Liver (tissue), 9 donors: ENCODE measurements around the gene PIP4K2C. TPM values are rescaled to one million over a fixed set of nuclear protein-coding genes. Genes with fewer than 3 reads are reported as not detected.

Experiments used
- DNase-seq: peaks from one replicate; pipeline ENCODE4 v3.0.0-alpha.2; 2017; ENCODE audit warnings: low spot score
- H3K27ac ChIP-seq, 2 donors: one replicate each; pipeline ENCODE4 v1.7.0; 2013; ENCODE audit warnings: inconsistent platforms in 2 of 2, low read length in 2 of 2, control low read depth in 1 of 2, low read depth in 1 of 2, mild to moderate bottlenecking in 1 of 2
- H3K27me3 ChIP-seq, 4 donors: one replicate each; pipeline versions ENCODE4 v1.6.1 to v1.7.0; 2013; ENCODE audit warnings: low read length in 3 of 4, inconsistent platforms in 1 of 4, mild to moderate bottlenecking in 1 of 4, moderate library complexity in 1 of 4; ENCODE audit not compliant: control insufficient read depth in 4 of 4, insufficient read depth in 4 of 4
- H3K36me3 ChIP-seq, 4 donors: one replicate each; pipeline versions ENCODE4 v1.6.1 to v1.7.0; 2013; ENCODE audit warnings: low read length in 3 of 4, mild to moderate bottlenecking in 3 of 4, low read depth in 1 of 4, moderate library complexity in 1 of 4; ENCODE audit not compliant: control insufficient read depth in 4 of 4, insufficient read depth in 3 of 4
- H3K4me1 ChIP-seq, 4 donors: one replicate each; pipeline versions ENCODE4 v1.6.1 to v1.7.0; 2013; ENCODE audit warnings: low read length in 3 of 4, mild to moderate bottlenecking in 3 of 4, moderate library complexity in 1 of 4; ENCODE audit not compliant: control insufficient read depth in 4 of 4, insufficient read depth in 4 of 4
- H3K4me3 ChIP-seq, 3 donors: one replicate each; pipeline versions ENCODE4 v1.6.1 to v1.7.0; 2013; ENCODE audit warnings: low read length in 3 of 3, control low read depth in 1 of 3, low read depth in 1 of 3, mild to moderate bottlenecking in 1 of 3
- H3K9ac ChIP-seq, 2 donors: one replicate each; pipeline ENCODE4 v1.7.0; 2013; ENCODE audit warnings: low read length in 2 of 2, mild to moderate bottlenecking in 2 of 2, moderate library complexity in 2 of 2, control low read depth in 1 of 2, low read depth in 1 of 2
- H3K9me3 ChIP-seq, 4 donors: one replicate each; pipeline versions ENCODE4 v1.6.1 to v1.7.0; 2013; ENCODE audit warnings: low read length in 3 of 4; ENCODE audit not compliant: control insufficient read depth in 4 of 4
- ATF3 ChIP-seq: IDR thresholded peaks from 2 replicates; pipeline ENCODE4 v1.6.1; 2016; ENCODE audit warnings: antibody characterized with exemption
- CTCF ChIP-seq: fragments of 150-350 bp; IDR thresholded peaks from 2 replicates; pipeline ENCODE4 v1.5.1; 2017; ENCODE audit warnings: improper control_type of control experiment, low read depth, low read length; ENCODE audit not compliant: missing input control
- EGR1 ChIP-seq, 2 donors: IDR thresholded peaks; 2 replicates each; pipeline ENCODE4 v1.6.1; 2016 to 2018; ENCODE audit warnings: antibody characterized with exemption in 2 of 2, low read depth in 2 of 2
- FOXA1 ChIP-seq: IDR thresholded peaks from 2 replicates; pipeline ENCODE4 v1.6.1; 2016; ENCODE audit warnings: antibody characterized with exemption
- FOXA2 ChIP-seq: IDR thresholded peaks from 2 replicates; pipeline ENCODE4 v1.6.1; 2016; ENCODE audit warnings: antibody characterized with exemption
- GABPA ChIP-seq, 2 donors: IDR thresholded peaks in 1 of 2; conservative IDR thresholded peaks in 1 of 2; 2 replicates each; pipeline ENCODE4 v1.6.1; 2016; ENCODE audit warnings: antibody characterized with exemption in 2 of 2, mild to moderate bottlenecking in 1 of 2, moderate library complexity in 1 of 2
- HNF4A ChIP-seq, 2 donors: conservative IDR thresholded peaks; 2 replicates each; pipeline ENCODE4 v1.6.1; 2016; ENCODE audit warnings: antibody characterized with exemption in 2 of 2, mild to moderate bottlenecking in 2 of 2
- HNF4G ChIP-seq: IDR thresholded peaks from 2 replicates; pipeline ENCODE4 v1.6.1; 2016; ENCODE audit warnings: antibody characterized with exemption
- JUND ChIP-seq, 2 donors: IDR thresholded peaks; 2 replicates each; pipeline ENCODE4 v1.6.1; 2016; ENCODE audit warnings: antibody characterized with exemption in 2 of 2
- MAX ChIP-seq: IDR thresholded peaks from 2 replicates; pipeline ENCODE4 v1.6.1; 2016; ENCODE audit warnings: antibody characterized with exemption
- RAD21 ChIP-seq, 2 donors: IDR thresholded peaks; 2 replicates each; pipeline ENCODE4 v1.6.1; 2016; ENCODE audit warnings: antibody characterized with exemption in 2 of 2, mild to moderate bottlenecking in 2 of 2
- RXRA ChIP-seq, 2 donors: IDR thresholded peaks; 2 replicates each; pipeline ENCODE4 v1.6.1; 2017 to 2018; ENCODE audit warnings: antibody characterized with exemption in 2 of 2, mild to moderate bottlenecking in 1 of 2
- SP1 ChIP-seq: IDR thresholded peaks from 2 replicates; pipeline ENCODE4 v1.6.1; 2018; ENCODE audit warnings: antibody characterized with exemption, mild to moderate bottlenecking
- TAF1 ChIP-seq: conservative IDR thresholded peaks from 2 replicates; pipeline ENCODE4 v1.6.1; 2016; ENCODE audit warnings: antibody characterized with exemption, mild to moderate bottlenecking
- YY1 ChIP-seq: IDR thresholded peaks from 2 replicates; pipeline ENCODE4 v1.6.1; 2016; ENCODE audit warnings: antibody characterized with exemption, mild to moderate bottlenecking
- ZBTB33 ChIP-seq: IDR thresholded peaks from 2 replicates; pipeline ENCODE4 v1.6.1; 2016; ENCODE audit warnings: antibody characterized with exemption
- WGBS: extraction: QIAGEN DNeasy Blood & Tissue Kit; methylation state at CpG from one replicate; pipeline ENCODE4 v1.1.7; 2013; 5-methylcytosine and 5-hydroxymethylcytosine counted together
- polyA plus RNA-seq, 2 donors: library from polyadenylated mRNA; stranded (reverse) in 1 of 2; unstranded in 1 of 2; fragments of 200-250 nt in 1 of 2; fragments of >200 nt in 1 of 2; fragmentation: Nextera tagmentation in 1 of 2; extraction: Ambion mirVana in 1 of 2; gene quantifications; one replicate each; pipeline versions ENCODE4 v1.2.1 to v1.2.3, GENCODE V29; 2013 to 2015
- total RNA-seq, 2 donors: library from RNA; depleted of rRNA; stranded (reverse); fragments of >200 nt; gene quantifications; one replicate each; pipeline ENCODE4 v1.2.3, GENCODE V29; 2014
- donor health status: healthy.
- donor health status: healthy.
- donor health status: healthy.
- donor health status: healthy.
- donor health status: healthy.

The PIP4K2C gene
- total and polyA plus RNA-seq, 4 donors, result 6.5 to 11.9 (median 9.4) TPM

GRCh38 chr12:57604454-57604991 is 13.5 kb downstream of the PIP4K2C start, which contains the start of gene DTX3:
TSS of gene DTX3 (plus strand) at chr12:57604824. CDS start at chr12:57606518, 1,694 bp downstream.
- Histone ChIP-seq H3K27ac (peak within 1 kb of the TSS; percentile 50 to 53), H3K36me3 (peaks cover 2 to 30% (median 7%) of the 10 kb centered on the region in 4 donors), H3K4me3 (peak within 1 kb of the TSS; percentile 5 to 50 (median 42)), H3K4me1 (no peaks in the 10 kb centered on the region), H3K9ac (no peak within 1 kb of the TSS), H3K9me3 (no peaks in the 10 kb centered on the region), H3K27me3 (peaks cover 0 to 6% (median 2%) of the 10 kb centered on the region in 4 donors)
- no peak for DNase-seq
- WGBS, result 6% methylated on average over 36 of the region's 36 CpGs
- peak; percentile 37 for TF ChIP-seq YY1
- no peak for TF ChIP-seq JUND (IDR thresholded peaks at IDR 0.05)

- TF ChIP-seq EGR1 (IDR thresholded peaks at IDR 0.05; ENCODE audit: low read depth in 2 of 2), result no peak
- TF ChIP-seq ATF3, result no peak
- TF ChIP-seq SP1, result no peak
- no peak for TF ChIP-seq GABPA (IDR thresholded peaks at IDR 0.05 in 1 of 2, conservative IDR thresholded peaks at IDR 0.05 in 1 of 2)
- no peak for TF ChIP-seq HNF4G
- no peak for TF ChIP-seq FOXA1
- TF ChIP-seq RXRA (IDR thresholded peaks at IDR 0.05), result no peak
- TF ChIP-seq ZBTB33, result no peak
- TF ChIP-seq HNF4A (conservative IDR thresholded peaks at IDR 0.05), result no peak
- WGBS, result 10% methylated on average over 25 of the region's 25 CpGs
- Histone ChIP-seq H3K4me3 (peak overlapping the region in 2 of 3 donors; percentile 5 to 50), H3K27ac (peak overlapping the region in 1 of 2 donors; percentile 53), H3K9me3 (no peaks in the 10 kb centered on the region), H3K4me1 (peaks cover 0 to 2% (median under 1%) of the 10 kb centered on the region in 4 donors), H3K9ac (no peak overlapping the region), H3K36me3 (peaks cover 2 to 24% (median 6%) of the 10 kb centered on the region in 4 donors), H3K27me3 (peaks cover 0 to 6% (median 2%) of the 10 kb centered on the region in 4 donors)
- DNase-seq, result no peak
Observed at GRCh38 chr12:57604992-57605810, 14.2 kb downstream of the PIP4K2C start.

GRCh38 chr12:57605811-57606311 is 14.9 kb downstream of the PIP4K2C start:
- Histone ChIP-seq H3K4me3 (no peak overlapping the region), H3K27ac (no peak overlapping the region), H3K27me3 (peaks cover 0 to 6% (median 2%) of the 10 kb centered on the region in 4 donors), H3K9ac (no peak overlapping the region), H3K36me3 (peaks cover 0 to 17% (median 5%) of the 10 kb centered on the region in 4 donors), H3K4me1 (peaks cover 0 to 7% (median 4%) of the 10 kb centered on the region in 4 donors), H3K9me3 (no peaks in the 10 kb centered on the region)
- 75% methylated on average over 4 of the region's 4 CpGs for WGBS
- TF ChIP-seq HNF4A (conservative IDR thresholded peaks at IDR 0.05) (no peak), ZBTB33 (no peak), RAD21 (IDR thresholded peaks at IDR 0.05) (no peak), EGR1 (IDR thresholded peaks at IDR 0.05; ENCODE audit: low read depth in 2 of 2) (no peak), TAF1 (no peak), RXRA (IDR thresholded peaks at IDR 0.05) (no peak), MAX (no peak), FOXA1 (no peak), CTCF (no peak), FOXA2 (no peak)
- no peak for DNase-seq
